ENCODE data around the gene MAP3K2. TPM values are rescaled to one million over a fixed set of nuclear protein-coding genes. Genes with fewer than 3 reads are reported as not detected.

MAP3K2 gene
- total RNA-seq, 2 experiments from 2014 or later, result 103 to 105 TPM

DNA sequence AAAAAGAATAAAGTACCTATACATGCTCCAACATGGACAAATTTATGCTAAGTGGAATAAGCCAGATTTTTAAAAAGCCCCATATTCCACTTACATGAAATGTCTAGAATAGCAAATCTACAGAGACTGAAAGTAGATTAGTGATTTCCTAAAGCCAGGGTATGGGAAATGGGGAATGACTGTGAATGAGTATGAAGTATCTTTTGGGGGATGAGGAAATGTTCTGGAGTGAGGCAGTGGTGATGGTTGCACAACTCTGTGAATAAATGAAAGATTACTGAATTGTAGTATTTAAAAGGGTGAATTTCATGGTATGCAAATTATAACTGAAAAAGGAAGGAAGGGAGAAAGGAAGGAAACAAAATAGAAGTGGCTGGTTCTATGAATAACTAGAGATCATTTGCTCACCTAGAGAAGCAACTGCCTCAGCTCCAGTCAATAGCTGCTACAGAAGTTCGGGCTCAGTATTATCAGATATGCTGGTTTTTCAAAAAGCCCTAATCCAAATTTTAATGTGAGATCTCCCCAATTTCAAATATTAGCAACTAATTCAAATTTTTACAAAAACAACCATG lies 39.3 kb downstream of the MAP3K2 start:
- Histone ChIP-seq H3K36me3 (ENCODE audit: insufficient read depth, low read length) (no peaks in the 10 kb centered on the region), H3K4me1 (ENCODE audit: insufficient read depth, low read length) (peaks cover 8% of the 10 kb centered on the region), H3K9me3 (ENCODE audit: control insufficient read depth in 1 of 2, insufficient read depth in 1 of 2, low read length in 2 of 2) (no peaks in the 10 kb centered on the region), H3K4me3 (ENCODE audit: low read length) (no peak overlapping the region), H3K27me3 (ENCODE audit: control insufficient read depth in 1 of 2, insufficient read depth in 2 of 2, low read length in 2 of 2) (no peaks in the 10 kb centered on the region), H3K27ac (ENCODE audit: low read depth in 1 of 2, low read length in 2 of 2) (no peak overlapping the region)
- ChIA-PET POLR2A (interaction anchor here (0.8 kb wide), 1 partner anchor 14 kb away, joined by 3 read pairs; no protein-coding TSS in a partner anchor), CTCF (interaction anchor here (1.4 kb wide), 1 partner anchor 131 kb away, joined by 3 read pairs; no protein-coding TSS in a partner anchor)
- DNase-seq (no peak), ATAC-seq (ENCODE audit: poor library complexity) (no peak)
- intact Hi-C loops (cut with DNase I, micrococcal nuclease), result no loop called here
- no peak overlapping the region for H3K4me3 Mint-ChIP-seq
- H3K9me3 Mint-ChIP-seq, result no peaks in the 10 kb centered on the region
- TF ChIP-seq, protein P1, sequence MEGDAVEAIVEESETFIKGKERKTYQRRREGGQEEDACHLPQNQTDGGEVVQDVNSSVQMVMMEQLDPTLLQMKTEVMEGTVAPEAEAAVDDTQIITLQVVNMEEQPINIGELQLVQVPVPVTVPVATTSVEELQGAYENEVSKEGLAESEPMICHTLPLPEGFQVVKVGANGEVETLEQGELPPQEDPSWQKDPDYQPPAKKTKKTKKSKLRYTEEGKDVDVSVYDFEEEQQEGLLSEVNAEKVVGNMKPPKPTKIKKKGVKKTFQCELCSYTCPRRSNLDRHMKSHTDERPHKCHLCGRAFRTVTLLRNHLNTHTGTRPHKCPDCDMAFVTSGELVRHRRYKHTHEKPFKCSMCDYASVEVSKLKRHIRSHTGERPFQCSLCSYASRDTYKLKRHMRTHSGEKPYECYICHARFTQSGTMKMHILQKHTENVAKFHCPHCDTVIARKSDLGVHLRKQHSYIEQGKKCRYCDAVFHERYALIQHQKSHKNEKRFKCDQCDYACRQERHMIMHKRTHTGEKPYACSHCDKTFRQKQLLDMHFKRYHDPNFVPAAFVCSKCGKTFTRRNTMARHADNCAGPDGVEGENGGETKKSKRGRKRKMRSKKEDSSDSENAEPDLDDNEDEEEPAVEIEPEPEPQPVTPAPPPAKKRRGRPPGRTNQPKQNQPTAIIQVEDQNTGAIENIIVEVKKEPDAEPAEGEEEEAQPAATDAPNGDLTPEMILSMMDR (IDR thresholded peaks at IDR 0.05), result no peak
- H3K36me3 Mint-ChIP-seq (ENCODE audit: low read depth), result peaks cover 13% of the 10 kb centered on the region
- peaks cover 78% of the 10 kb centered on the region for H3K4me1 Mint-ChIP-seq (ENCODE audit: low read depth)
- H3K27ac Mint-ChIP-seq, result no peak overlapping the region
- no peaks in the 10 kb centered on the region for H3K27me3 Mint-ChIP-seq

DNA sequence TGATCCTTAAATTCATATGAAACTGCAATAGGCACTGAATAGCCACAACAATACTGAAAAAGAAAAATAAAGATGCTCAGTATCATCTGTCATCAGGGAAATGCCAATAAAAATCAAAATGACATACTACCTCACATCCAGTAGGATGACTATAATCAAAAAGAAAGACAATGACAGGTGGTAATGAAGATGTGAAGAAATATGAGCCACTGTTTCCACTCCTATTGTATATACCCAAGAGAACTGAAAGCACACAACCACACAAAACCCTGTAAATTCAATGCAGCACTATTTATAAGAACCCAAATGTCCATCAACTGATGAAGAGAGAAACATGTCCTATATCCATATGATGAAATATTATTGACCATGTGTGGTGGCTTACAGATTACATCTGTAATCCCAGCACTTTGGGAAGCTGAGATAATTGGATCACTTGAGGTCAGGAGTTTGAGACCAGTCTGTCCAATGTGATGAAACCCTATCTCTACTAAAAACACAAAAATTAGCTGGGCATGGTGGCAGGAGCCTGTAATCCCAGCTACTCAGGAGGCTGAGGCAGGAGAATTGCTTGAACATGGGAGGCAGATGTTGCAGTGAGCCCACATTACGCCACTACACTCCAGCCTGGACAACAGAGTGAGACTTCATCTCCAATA lies 39.9 kb downstream of the MAP3K2 start:
- no peak for DNase-seq
- Mint-ChIP-seq H3K36me3 (ENCODE audit: low read depth) (peaks cover 19% of the 10 kb centered on the region), H3K4me1 (ENCODE audit: low read depth) (peaks cover 78% of the 10 kb centered on the region), H3K27me3 (no peaks in the 10 kb centered on the region), H3K4me3 (no peak overlapping the region), H3K9me3 (no peaks in the 10 kb centered on the region), H3K27ac (no peak overlapping the region)
- Histone ChIP-seq H3K4me1 (ENCODE audit: insufficient read depth, low read length) (peaks cover 8% of the 10 kb centered on the region), H3K4me3 (ENCODE audit: low read length) (no peak overlapping the region), H3K9me3 (ENCODE audit: control insufficient read depth in 1 of 2, insufficient read depth in 1 of 2, low read length in 2 of 2) (no peaks in the 10 kb centered on the region), H3K27ac (ENCODE audit: low read depth in 1 of 2, low read length in 2 of 2) (no peak overlapping the region), H3K36me3 (ENCODE audit: insufficient read depth, low read length) (no peaks in the 10 kb centered on the region), H3K27me3 (ENCODE audit: control insufficient read depth in 1 of 2, insufficient read depth in 2 of 2, low read length in 2 of 2) (no peaks in the 10 kb centered on the region)
- CTCF ChIA-PET, result no interaction called here
- POLR2A ChIA-PET, result interaction anchor here (0.8 kb wide), 1 partner anchor 13 kb away, joined by 3 read pairs; no protein-coding TSS in a partner anchor
- ATAC-seq (ENCODE audit: poor library complexity), result no peak
- intact Hi-C loops (cut with DNase I, micrococcal nuclease), result no loop called here
- TF ChIP-seq, protein P1 (IDR thresholded peaks at IDR 0.05), result no peak

DNA sequence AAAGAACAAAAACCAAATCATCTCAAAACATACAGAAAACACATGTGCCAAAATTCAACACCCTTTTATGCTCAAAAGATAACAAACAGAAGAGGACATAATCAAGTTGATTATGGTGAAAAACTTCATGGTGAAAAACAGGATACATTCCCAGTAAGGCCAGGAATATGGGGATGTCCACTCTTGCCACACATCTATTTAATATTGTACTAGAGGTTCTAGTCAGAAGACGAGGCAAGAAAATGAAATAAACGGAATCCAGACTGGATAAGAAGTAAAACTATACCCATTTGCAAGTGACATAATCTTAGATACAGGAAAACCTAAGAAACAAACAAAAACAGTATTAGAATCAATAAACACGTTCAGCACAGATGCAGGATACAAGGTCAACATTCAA lies 40.8 kb downstream of the MAP3K2 start:
- Histone ChIP-seq H3K4me3 (ENCODE audit: low read length) (no peak overlapping the region), H3K27ac (ENCODE audit: low read depth in 1 of 2, low read length in 2 of 2) (no peak overlapping the region), H3K9me3 (ENCODE audit: control insufficient read depth in 1 of 2, insufficient read depth in 1 of 2, low read length in 2 of 2) (no peaks in the 10 kb centered on the region), H3K4me1 (ENCODE audit: insufficient read depth, low read length) (peaks cover 8% of the 10 kb centered on the region), H3K36me3 (ENCODE audit: insufficient read depth, low read length) (peaks cover 5% of the 10 kb centered on the region), H3K27me3 (ENCODE audit: control insufficient read depth in 1 of 2, insufficient read depth in 2 of 2, low read length in 2 of 2) (no peaks in the 10 kb centered on the region)
- POLR2A ChIA-PET, result no interaction called here
- no peaks in the 10 kb centered on the region for H3K9me3 Mint-ChIP-seq
- intact Hi-C loops (cut with DNase I, micrococcal nuclease), result no loop called here
- H3K27ac Mint-ChIP-seq, result no peak overlapping the region
- no peak for DNase-seq
- peaks cover 79% of the 10 kb centered on the region for H3K4me1 Mint-ChIP-seq (ENCODE audit: low read depth)
- CTCF ChIA-PET, result no interaction called here
- no peaks in the 10 kb centered on the region for H3K27me3 Mint-ChIP-seq
- H3K36me3 Mint-ChIP-seq (ENCODE audit: low read depth), result peaks cover 23% of the 10 kb centered on the region
- TF ChIP-seq, protein P1 (IDR thresholded peaks at IDR 0.05), result no peak
- no peak for ATAC-seq (ENCODE audit: poor library complexity)
- H3K4me3 Mint-ChIP-seq, result no peak overlapping the region
